ENCODE measurements around the gene XPR1. TPM values are rescaled to one million over a fixed set of nuclear protein-coding genes. Genes with fewer than 3 reads are reported as not detected.
A peak's percentile ranks its signal among the peaks of the same experiment; 100 is the strongest.

XPR1 gene
- total and polyA plus RNA-seq, 2 of the 8 experiments (the other 6 are each of a cell fraction or from before 2014, with no cell fraction given), result 28.6 to 43.9 TPM

GRCh38 chr1:180892272-180892671 lies 260.4 kb downstream of the XPR1 start:
- Histone ChIP-seq H4K20me1 (replicated peaks in 1 of 2; ENCODE audit: control insufficient read depth in 1 of 2, insufficient read depth in 2 of 2, low read length in 2 of 2) (no peaks in the 10 kb centered on the region), H2BK5ac (ENCODE audit: low read depth, low read length) (no peak overlapping the region), H3K27me3 (replicated peaks in 1 of 4; ENCODE audit: control insufficient read depth in 3 of 4, extremely low read depth in 1 of 4, insufficient read depth in 3 of 4, low read length in 3 of 4) (no peaks in the 10 kb centered on the region), H3K79me1 (ENCODE audit: low read depth, low read length) (no peaks in the 10 kb centered on the region), H3K56ac (replicated peaks; ENCODE audit: insufficient read length, low read depth, low read length) (no peak overlapping the region), H2BK15ac (ENCODE audit: low read length) (no peak overlapping the region), H3K27ac (ENCODE audit: low read depth, low read length) (no peak overlapping the region), H2BK120ac (replicated peaks; ENCODE audit: low read depth, low read length) (no peak overlapping the region), H3K23me2 (ENCODE audit: low read depth, low read length) (no peaks in the 10 kb centered on the region), H2AK5ac (ENCODE audit: low read depth, low read length) (no peak overlapping the region), H4K91ac (replicated peaks; ENCODE audit: insufficient read length, low read length) (no peak overlapping the region), H3K18ac (ENCODE audit: extremely low read depth, low read length) (no peak overlapping the region), H4K5ac (ENCODE audit: insufficient read length, low read depth, low read length) (no peak overlapping the region), H3K9ac (replicated peaks in 1 of 4; ENCODE audit: extremely low read depth in 1 of 4, low read depth in 3 of 4, low read length in 3 of 4) (no peak overlapping the region), H4K8ac (ENCODE audit: extremely low read depth, insufficient read depth, low read length) (no peak overlapping the region), H3K23ac (ENCODE audit: insufficient read length) (no peak overlapping the region), H2AFZ (ENCODE audit: low read length) (no peak overlapping the region), H3K9me3 (ENCODE audit: insufficient read depth in 2 of 2, low read depth in 1 of 2, low read length in 1 of 2) (no peaks in the 10 kb centered on the region), H2BK20ac (ENCODE audit: low read length) (no peak overlapping the region), H3K4me3 (ENCODE audit: extremely low read depth in 1 of 4, insufficient read depth in 2 of 4, low read depth in 3 of 4, low read length in 4 of 4) (no peak overlapping the region), H3K4me1 (replicated peaks in 1 of 4; ENCODE audit: control insufficient read depth in 3 of 4, insufficient read depth in 4 of 4, low read length in 3 of 4) (no peaks in the 10 kb centered on the region), H2BK12ac (ENCODE audit: low read depth, low read length) (no peak overlapping the region), H3K14ac (ENCODE audit: insufficient read length) (no peak overlapping the region), H3K79me2 (ENCODE audit: control insufficient read depth in 1 of 2, insufficient read depth in 2 of 2, low read length in 2 of 2) (no peaks in the 10 kb centered on the region), H3K36me3 (ENCODE audit: control insufficient read depth in 2 of 4, insufficient read depth in 4 of 4, low read length in 3 of 4) (no peaks in the 10 kb centered on the region), H3K4me2 (ENCODE audit: insufficient read depth in 1 of 2, low read depth in 2 of 2, low read length in 2 of 2) (no peak overlapping the region), H3K4ac (replicated peaks; ENCODE audit: insufficient read length, low read depth, low read length) (no peak overlapping the region)
- DNase-seq (ENCODE audit: low read depth in 1 of 2, low spot score in 2 of 2), result peak in 1 of 2 experiments; percentile 26
- WGBS, 2 experiments (ENCODE audit: extremely low coverage in 1 of 2, insufficient coverage in 1 of 2, insufficient read length in 1 of 2, insufficient replicate concordance in 2 of 2, low coverage in 1 of 2, low lambda C conversion rate in 2 of 2, missing lambda C conversion rate in 1 of 2), result 88% methylated on average over 5 of the region's 5 CpGs; no CpG with 5 or more reads in 1 of the 2 experiments
- CTCF ChIA-PET (ENCODE audit: partially characterized antibody), result interaction anchor here (1.0 to 2.5 kb wide), 2 partner anchors 10 kb away, joined by 4 to 8 read pairs; no protein-coding TSS in a partner anchor
- TF ChIP-seq KDM4A (IDR thresholded peaks at IDR 0.05; ENCODE audit: low read depth, low read length, severe bottlenecking) (no peak), CBX5 (IDR thresholded peaks at IDR 0.05; ENCODE audit: low read depth, low read length) (no peak), SIRT6 (IDR thresholded peaks at IDR 0.05; ENCODE audit: low read length) (no peak), RNF2 (IDR thresholded peaks at IDR 0.05; ENCODE audit: borderline replicate concordance, low read depth, low read length, missing control alignments, poor library complexity, severe bottlenecking) (no peak), EP300 (IDR thresholded peaks at IDR 0.05; ENCODE audit: borderline replicate concordance in 1 of 2, low read depth in 2 of 2, low read length in 2 of 2) (no peak), JUN (IDR thresholded peaks at IDR 0.05; ENCODE audit: low read depth, low read length) (no peak), TAF1 (IDR thresholded peaks at IDR 0.05; ENCODE audit: low read depth, low read length) (no peak), CHD1 (IDR thresholded peaks at IDR 0.05; ENCODE audit: low read depth, low read length) (no peak), SAP30 (IDR thresholded peaks at IDR 0.05; ENCODE audit: insufficient read depth, insufficient replicate concordance, low read length) (no peak), KDM1A (IDR thresholded peaks at IDR 0.05; ENCODE audit: borderline replicate concordance, low read length) (no peak), GTF2F1 (IDR thresholded peaks at IDR 0.05; ENCODE audit: borderline replicate concordance, low read depth, low read length) (no peak), JUND (IDR thresholded peaks at IDR 0.05; ENCODE audit: low read length) (no peak)
- TF ChIP-seq, protein P1, sequence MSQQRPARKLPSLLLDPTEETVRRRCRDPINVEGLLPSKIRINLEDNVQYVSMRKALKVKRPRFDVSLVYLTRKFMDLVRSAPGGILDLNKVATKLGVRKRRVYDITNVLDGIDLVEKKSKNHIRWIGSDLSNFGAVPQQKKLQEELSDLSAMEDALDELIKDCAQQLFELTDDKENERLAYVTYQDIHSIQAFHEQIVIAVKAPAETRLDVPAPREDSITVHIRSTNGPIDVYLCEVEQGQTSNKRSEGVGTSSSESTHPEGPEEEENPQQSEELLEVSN (IDR thresholded peaks at IDR 0.05), result no peak
- FAIRE-seq, result no peak
- POLR2A ChIA-PET (ENCODE audit: partially characterized antibody), result interaction anchor here (1.0 kb wide), 1 partner anchor 9 kb away, joined by 3 read pairs; no protein-coding TSS in a partner anchor

Measured in H1 (cell line).